Endothelial cell of umbilical vein (primary cell): ENCODE data around the gene PDE11A. TPM values are rescaled to one million over a fixed set of nuclear protein-coding genes. Genes with fewer than 3 reads are reported as not detected.

Experiments
- BruUV-seq: library from RNA; stranded (reverse); fragments of 400-500 nt; replicated peaks from 2 replicates; lab custom pipeline; 2021; lab: Mats Ljungman, UMichigan
- CTCF ChIA-PET: fragments of 300-600, 350-600 bp; sonication (Branson Sonifier 250); formaldehyde crosslinking; loops from one replicate; lab custom pipeline; 2021; ENCODE audit warnings: antibody characterized with exemption, inconsistent platforms; lab: Charles Lee
- POLR2A ChIA-PET: fragments of 300-600, 350-600 bp; sonication (Branson Sonifier 250); formaldehyde crosslinking; loops from one replicate; lab custom pipeline; 2021; ENCODE audit warnings: antibody characterized with exemption, inconsistent platforms; lab: Charles Lee
- DNase-seq: peaks from one replicate; pipeline ENCODE4 v3.0.0-alpha.2; 2011; ENCODE audit warnings: low read depth, low spot score
- FAIRE-seq: peaks from 2 replicates; lab custom pipeline; 2011; peaks lifted over from hg19 to GRCh38; lab: Jason Lieb, UNC
- H2AFZ ChIP-seq: 2 replicates; pipeline ENCODE4 v1.6.0; 2012; ENCODE audit warnings: low read depth, low read length, control low read depth, inconsistent platforms
- H3K27ac ChIP-seq: 2 replicates; pipeline ENCODE4 v1.5.1; 2011; ENCODE audit warnings: low read depth, mild to moderate bottlenecking, control low read depth, low read length, moderate library complexity; ENCODE audit not compliant: insufficient read depth
- H3K27me3 ChIP-seq, 2 experiments: 2 replicates each; pipeline versions ENCODE4 v1.6.0 to v1.6.1; 2011; ENCODE audit warnings: low read length in 2 of 2, mixed read lengths in 1 of 2; ENCODE audit not compliant: control insufficient read depth in 2 of 2, insufficient read depth in 2 of 2
- H3K36me3 ChIP-seq, 2 experiments: 2 replicates in 1 of 2; 3 replicates in 1 of 2; pipeline ENCODE4 v1.5.1; 2011; ENCODE audit warnings: low read length in 2 of 2, mild to moderate bottlenecking in 1 of 2, moderate library complexity in 1 of 2; ENCODE audit not compliant: control insufficient read depth in 2 of 2, insufficient read depth in 2 of 2; ENCODE audit errors: extremely low read depth in 1 of 2
- H3K4me1 ChIP-seq: 3 replicates; pipeline ENCODE4 v1.5.1; 2011; ENCODE audit warnings: mild to moderate bottlenecking, low read length; ENCODE audit not compliant: control insufficient read depth, insufficient read depth; ENCODE audit errors: extremely low read depth
- H3K4me2 ChIP-seq: 2 replicates; pipeline ENCODE4 v1.6.1; 2011; ENCODE audit warnings: low read length, control low read depth, mixed read lengths; ENCODE audit not compliant: insufficient read depth
- H3K4me3 ChIP-seq, 3 experiments: fragments of 200-600 bp in 1 of 3; sonication (generic), shearing (Covaris generic) in 1 of 3; replicated peaks in 1 of 3; 2 replicates each; pipeline ENCODE4 v1.5.1; 2011 to 2016; ENCODE audit warnings: control low read depth in 3 of 3, low read length in 3 of 3, mild to moderate bottlenecking in 2 of 3, inconsistent platforms in 1 of 3, low read depth in 1 of 3, moderate library complexity in 1 of 3; ENCODE audit not compliant: insufficient read depth in 1 of 3
- H3K79me2 ChIP-seq: 2 replicates; pipeline ENCODE4 v1.6.0; 2012; ENCODE audit warnings: low read length, inconsistent platforms; ENCODE audit not compliant: control insufficient read depth, insufficient read depth
- H3K9ac ChIP-seq: replicated peaks from 2 replicates; pipeline ENCODE3; 2011; ENCODE audit warnings: low read length, control low read depth; ENCODE audit not compliant: insufficient read depth; ENCODE audit errors: extremely low read depth
- H3K9me1 ChIP-seq: replicated peaks from 3 replicates; pipeline ENCODE4 v1.6.0; 2011; ENCODE audit warnings: mild to moderate bottlenecking, low read length; ENCODE audit not compliant: control insufficient read depth, insufficient read depth; ENCODE audit errors: extremely low read depth
- H3K9me3 ChIP-seq: replicated peaks from 2 replicates; pipeline ENCODE4 v1.5.1; 2012; ENCODE audit warnings: low read length, inconsistent platforms; ENCODE audit not compliant: control insufficient read depth, insufficient read depth
- H4K20me1 ChIP-seq: replicated peaks from 2 replicates; pipeline ENCODE3; 2011; ENCODE audit warnings: mild to moderate bottlenecking, low read length; ENCODE audit not compliant: control insufficient read depth, insufficient read depth; ENCODE audit errors: extremely low read depth
- CTCF ChIP-seq, 2 donors: IDR thresholded peaks; 1 replicate in 1 of 2; 2 replicates in 1 of 2; pipeline ENCODE4 v1.5.1; 2011; ENCODE audit warnings: low read length in 2 of 2, mild to moderate bottlenecking in 2 of 2, moderate library complexity in 2 of 2, control low read depth in 1 of 2, inconsistent platforms in 1 of 2, low read depth in 1 of 2; ENCODE audit not compliant: insufficient read depth in 1 of 2; ENCODE audit errors: extremely low read depth in 1 of 2
- EZH2 ChIP-seq: IDR thresholded peaks from 2 replicates; pipeline ENCODE4 v1.6.1; 2012; ENCODE audit warnings: borderline replicate concordance, low read depth, mild to moderate bottlenecking, moderate library complexity, low read length, inconsistent platforms; ENCODE audit not compliant: severe bottlenecking
- FOS ChIP-seq: IDR thresholded peaks from 2 replicates; pipeline ENCODE4 v1.6.1; 2011; ENCODE audit warnings: mild to moderate bottlenecking, low read length, moderate library complexity, borderline replicate concordance; ENCODE audit not compliant: insufficient read depth
- GATA2 ChIP-seq: IDR thresholded peaks from 2 replicates; pipeline ENCODE4 v1.7.0; 2011; ENCODE audit warnings: low read depth, mild to moderate bottlenecking, moderate library complexity, mixed read lengths, low read length; ENCODE audit not compliant: insufficient read length, insufficient read depth
- JUN ChIP-seq: IDR thresholded peaks from 2 replicates; pipeline ENCODE4 v1.6.1; 2011; ENCODE audit warnings: borderline replicate concordance, low read depth; ENCODE audit not compliant: insufficient read length, insufficient read depth
- MAX ChIP-seq: IDR thresholded peaks from 2 replicates; pipeline ENCODE4 v1.6.1; 2011; ENCODE audit not compliant: insufficient read depth, insufficient read length
- MYC ChIP-seq: IDR thresholded peaks from one replicate; pipeline ENCODE4 v1.6.1; 2011; ENCODE audit warnings: mild to moderate bottlenecking, low read depth, low read length
- POLR2A ChIP-seq: IDR thresholded peaks from 2 replicates; pipeline ENCODE4 v1.6.1; 2012; ENCODE audit warnings: low read depth, mild to moderate bottlenecking, control low read depth, low read length
- POLR2AphosphoS5 ChIP-seq: IDR thresholded peaks from 2 replicates; pipeline ENCODE4 v1.6.1; 2012; ENCODE audit warnings: low read depth, mild to moderate bottlenecking, control low read depth, low read length, moderate library complexity; ENCODE audit not compliant: insufficient read depth
- dilution Hi-C: fragments of 300-500 bp; cut with MboI; formaldehyde crosslinking; loops from one replicate; pipeline ENCODE4 v1.15.0; 2019; ENCODE audit warnings: low sequenced_read_pairs; ENCODE audit not compliant: extremely low pct_ligation_motif_present
- intact Hi-C: fragments of 100-400 bp; cut with micrococcal nuclease; formaldehyde crosslinking; loops from one replicate; pipeline ENCODE4 v1.10.0; 2022
- polyA plus RNA-seq, 4 experiments: library from polyadenylated mRNA; depleted of rRNA in 3 of 4; stranded (reverse) in 3 of 4; unstranded in 1 of 4; fragments of >200 nt; gene quantifications; 2 replicates each; pipeline versions ENCODE4 v1.2.1 to v1.2.3, GENCODE V29; 2011 to 2012; ENCODE audit warnings: missing spikeins in 1 of 4
- total RNA-seq: library from RNA; stranded (reverse); gene quantifications from 2 replicates; pipeline ENCODE4 v1.2.3, GENCODE V29; 2021

PDE11A gene
- total and polyA plus RNA-seq, 2 donors (not counting 3 experiments of a cell fraction or from before 2014, with no cell fraction given): 0.07 to 0.51 TPM

- Histone ChIP-seq H3K4me2 (no peak overlapping the region), H3K79me2 (no peaks in the 10 kb centered on the region), H3K9me1 (no peaks in the 10 kb centered on the region), H4K20me1 (no peaks in the 10 kb centered on the region), H3K4me3 (no peak overlapping the region), H3K27me3 (no peaks in the 10 kb centered on the region), H3K36me3 (peaks cover 2 to 4% of the 10 kb centered on the region in 2 experiments), H3K9me3 (no peaks in the 10 kb centered on the region), H2AFZ (no peak overlapping the region), H3K4me1 (no peaks in the 10 kb centered on the region), H3K27ac (no peak overlapping the region), H3K9ac (no peak overlapping the region)
- CTCF ChIA-PET: interaction anchor here (0.8 to 3.4 kb wide), 4 partner anchors 12 to 300 kb away, joined by 4 to 18 read pairs (median 9); no protein-coding TSS in a partner anchor
- dilution Hi-C loops (no loop called here), intact Hi-C loops (no loop called here)
- no peak for DNase-seq
- TF ChIP-seq MYC (no peak), GATA2 (no peak), FOS (no peak), JUN (no peak), POLR2AphosphoS5 (no peak), EZH2 (no peak), MAX (no peak), CTCF (IDR thresholded peaks at IDR 0.05; ENCODE audit: extremely low read depth in 1 of 2, insufficient read depth in 1 of 2, low read depth in 1 of 2, low read length in 2 of 2) (no peak), POLR2A (no peak)
- no peak for FAIRE-seq
- no TSS peak for BruUV-seq
- POLR2A ChIA-PET: no interaction called here
Measured at GRCh38 chr2:178119179-178119922, 46.8 kb upstream of the PDE11A start.
